Measurements from ENCODE around the gene KLF6. TPM values are rescaled to one million over a fixed set of nuclear protein-coding genes. Genes with fewer than 3 reads are reported as not detected.

Gene KLF6
- polyA plus RNA-seq, 1 of the 3 experiments (the other 2 are of a cell fraction), result 148 TPM

- TF ChIP-seq, protein P1, sequence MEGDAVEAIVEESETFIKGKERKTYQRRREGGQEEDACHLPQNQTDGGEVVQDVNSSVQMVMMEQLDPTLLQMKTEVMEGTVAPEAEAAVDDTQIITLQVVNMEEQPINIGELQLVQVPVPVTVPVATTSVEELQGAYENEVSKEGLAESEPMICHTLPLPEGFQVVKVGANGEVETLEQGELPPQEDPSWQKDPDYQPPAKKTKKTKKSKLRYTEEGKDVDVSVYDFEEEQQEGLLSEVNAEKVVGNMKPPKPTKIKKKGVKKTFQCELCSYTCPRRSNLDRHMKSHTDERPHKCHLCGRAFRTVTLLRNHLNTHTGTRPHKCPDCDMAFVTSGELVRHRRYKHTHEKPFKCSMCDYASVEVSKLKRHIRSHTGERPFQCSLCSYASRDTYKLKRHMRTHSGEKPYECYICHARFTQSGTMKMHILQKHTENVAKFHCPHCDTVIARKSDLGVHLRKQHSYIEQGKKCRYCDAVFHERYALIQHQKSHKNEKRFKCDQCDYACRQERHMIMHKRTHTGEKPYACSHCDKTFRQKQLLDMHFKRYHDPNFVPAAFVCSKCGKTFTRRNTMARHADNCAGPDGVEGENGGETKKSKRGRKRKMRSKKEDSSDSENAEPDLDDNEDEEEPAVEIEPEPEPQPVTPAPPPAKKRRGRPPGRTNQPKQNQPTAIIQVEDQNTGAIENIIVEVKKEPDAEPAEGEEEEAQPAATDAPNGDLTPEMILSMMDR (IDR thresholded peaks at IDR 0.05), result no peak
- TF ChIP-seq MEF2A (IDR thresholded peaks at IDR 0.05; ENCODE audit: borderline replicate concordance, low read depth), result peak; percentile 7; the same call in 1 of the 2 replicates
- TF ChIP-seq FOSL2 (IDR thresholded peaks at IDR 0.05; ENCODE audit: borderline replicate concordance, low read depth), result peak; percentile 67
- no peak for TF ChIP-seq FOXJ3 (CRISPR knock-in tag; IDR thresholded peaks at IDR 0.05)
- peak; percentile 17; the same call in 1 of the 2 replicates for TF ChIP-seq MAX (IDR thresholded peaks at IDR 0.05; ENCODE audit: low read depth)
- no peak for TF ChIP-seq ELF1 (IDR thresholded peaks at IDR 0.05)
- no peak for TF ChIP-seq RAD21 (IDR thresholded peaks at IDR 0.05; ENCODE audit: low read length)
- TF ChIP-seq JUND (IDR thresholded peaks at IDR 0.05), result peak; percentile 78
- TF ChIP-seq GATA2 (CRISPR knock-in tag; IDR thresholded peaks at IDR 0.05), result no peak
- no peak for TF ChIP-seq RXRA (IDR thresholded peaks at IDR 0.05; ENCODE audit: borderline replicate concordance, low read depth)
- TF ChIP-seq, protein P2, sequence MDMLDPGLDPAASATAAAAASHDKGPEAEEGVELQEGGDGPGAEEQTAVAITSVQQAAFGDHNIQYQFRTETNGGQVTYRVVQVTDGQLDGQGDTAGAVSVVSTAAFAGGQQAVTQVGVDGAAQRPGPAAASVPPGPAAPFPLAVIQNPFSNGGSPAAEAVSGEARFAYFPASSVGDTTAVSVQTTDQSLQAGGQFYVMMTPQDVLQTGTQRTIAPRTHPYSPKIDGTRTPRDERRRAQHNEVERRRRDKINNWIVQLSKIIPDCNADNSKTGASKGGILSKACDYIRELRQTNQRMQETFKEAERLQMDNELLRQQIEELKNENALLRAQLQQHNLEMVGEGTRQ (IDR thresholded peaks at IDR 0.05; ENCODE audit: borderline replicate concordance, low read depth, low read length), result no peak
Observed at GRCh38 chr10:3805201-3805790, 20.3 kb upstream of the KLF6 start (continued).

DNA sequence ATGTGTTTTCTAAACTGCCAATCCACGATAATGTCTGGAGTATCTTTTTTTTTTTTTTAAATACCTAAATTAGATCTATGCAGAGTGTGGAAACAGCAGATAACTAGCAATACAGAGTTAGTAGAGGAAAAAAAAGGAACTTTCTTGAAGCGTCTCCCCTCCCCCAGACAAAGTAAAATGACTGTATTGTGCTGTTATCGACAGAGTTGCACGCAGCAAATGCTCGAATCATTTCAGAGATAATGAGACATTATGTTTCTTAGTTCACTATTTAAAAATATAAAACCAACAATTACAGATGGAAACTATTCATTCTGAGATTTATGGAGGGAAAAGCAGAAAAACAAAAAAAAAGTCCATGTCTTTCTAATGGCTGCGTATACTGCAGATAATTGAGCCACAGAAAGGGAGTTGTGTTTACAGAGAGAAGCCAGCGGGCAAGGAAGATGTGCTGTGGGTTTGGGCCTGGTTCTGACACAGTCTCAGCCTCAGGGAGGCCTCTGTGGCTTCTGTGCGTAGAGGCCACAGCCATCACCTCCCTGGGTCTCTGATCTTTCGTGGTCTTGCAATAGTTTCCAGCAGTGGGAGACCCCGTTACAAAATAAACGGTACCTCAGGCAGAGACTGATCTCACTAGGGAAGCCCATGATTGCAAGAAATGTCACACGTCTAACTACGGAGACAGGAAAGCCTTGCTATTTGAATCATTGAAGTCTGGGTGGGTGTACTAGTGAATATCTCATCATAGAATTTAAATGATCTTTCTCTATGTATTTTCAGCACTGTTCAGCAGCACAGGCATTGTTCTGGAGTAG, 19.1 kb upstream of the KLF6 start:
- Histone ChIP-seq H3F3A (replicated peaks; ENCODE audit: insufficient read depth) (peaks cover 31% of the 10 kb centered on the region), H3K27me3 (ENCODE audit: insufficient read depth) (no peaks in the 10 kb centered on the region), H4K20me1 (ENCODE audit: insufficient read depth) (no peaks in the 10 kb centered on the region), H3K36me3 (replicated peaks in 1 of 2; ENCODE audit: control insufficient read depth in 1 of 2, insufficient read depth in 2 of 2, low read length in 1 of 2) (no peaks in the 10 kb centered on the region), H3K79me2 (ENCODE audit: insufficient read depth) (no peaks in the 10 kb centered on the region), H3K9me3 (no peaks in the 10 kb centered on the region), H3K9ac (peak overlapping the region; percentile 91; the same call in 1 of the 2 replicates), H3K27ac (ENCODE audit: low read depth in 2 of 2, low read length in 1 of 2) (peak overlapping the region in 1 of 2 experiments; percentile 100; a peak in 2 of 4 replicates), H3K4me3 (ENCODE audit: low read depth in 2 of 2, low read length in 1 of 2) (no peak overlapping the region), H3K9me2 (no peaks in the 10 kb centered on the region), H3K4me1 (ENCODE audit: control insufficient read depth in 1 of 2, insufficient read depth in 2 of 2, low read depth in 1 of 2, low read length in 1 of 2) (peaks cover 11 to 41% of the 10 kb centered on the region in 2 experiments; a peak in 3 of 4 replicates), H2AFZ (ENCODE audit: low read depth) (no peak overlapping the region), H3K4me2 (no peak overlapping the region)
- ChIA-PET CTCF (no interaction called here), POLR2A (no interaction called here)
- DNase-seq, result no peak
- 84% methylated on average over 13 of the region's 13 CpGs for WGBS (ENCODE audit: low lambda C conversion rate)
- no peak for TF ChIP-seq GATA2 (CRISPR knock-in tag; IDR thresholded peaks at IDR 0.05)
- no peak for TF ChIP-seq RFX5 (IDR thresholded peaks at IDR 0.05; ENCODE audit: low read length)
- TF ChIP-seq TCF12 (IDR thresholded peaks at IDR 0.05), result no peak
- TF ChIP-seq, protein P2 (IDR thresholded peaks at IDR 0.05; ENCODE audit: borderline replicate concordance, low read depth, low read length), result no peak
- no peak for TF ChIP-seq FOSL2 (IDR thresholded peaks at IDR 0.05; ENCODE audit: borderline replicate concordance, low read depth)
- TF ChIP-seq CHD2 (IDR thresholded peaks at IDR 0.05; ENCODE audit: low read length, partially characterized antibody), result no peak
- TF ChIP-seq FOXJ3 (CRISPR knock-in tag; IDR thresholded peaks at IDR 0.05), result no peak
- no peak for TF ChIP-seq EP300 (IDR thresholded peaks at IDR 0.05; ENCODE audit: borderline replicate concordance in 1 of 2, low read depth in 1 of 2, low read length in 1 of 2)
- no peak for TF ChIP-seq ELF1 (IDR thresholded peaks at IDR 0.05)
- no peak for TF ChIP-seq RXRA (IDR thresholded peaks at IDR 0.05; ENCODE audit: borderline replicate concordance, low read depth)
- no peak for TF ChIP-seq SMC3 (IDR thresholded peaks at IDR 0.05; ENCODE audit: low read depth, low read length)
- no peak for TF ChIP-seq MEF2A (IDR thresholded peaks at IDR 0.05; ENCODE audit: borderline replicate concordance, low read depth)
- no peak for TF ChIP-seq RCOR1 (IDR thresholded peaks at IDR 0.05; ENCODE audit: low read length)
- TF ChIP-seq PBX3 (IDR thresholded peaks at IDR 0.05), result no peak
- TF ChIP-seq TEAD4 (IDR thresholded peaks at IDR 0.05; ENCODE audit: borderline replicate concordance, insufficient read depth), result no peak
- TF ChIP-seq YY1 (IDR thresholded peaks at IDR 0.05; ENCODE audit: low read depth), result no peak

Measured in SK-N-SH (cell line).